Astrocyte (in vitro differentiated cells and primary cell): Measurements from ENCODE around the gene ERO1B.

Experiments
- CTCF ChIP-seq: IDR thresholded peaks from 2 replicates; pipeline ENCODE4 v1.5.1; 2011; ENCODE audit warnings: low read depth, mild to moderate bottlenecking, inconsistent platforms, low read length, moderate library complexity; ENCODE audit not compliant: insufficient read depth
- EZH2 ChIP-seq: IDR thresholded peaks from 2 replicates; pipeline ENCODE4 v1.6.1; 2012; ENCODE audit warnings: mild to moderate bottlenecking, low read length, inconsistent platforms; ENCODE audit not compliant: insufficient read depth

- TF ChIP-seq CTCF (no peak), EZH2 (no peak)
Observed at GRCh38 chr1:236204656-236205055, 77.1 kb downstream of the ERO1B start.
